SJCRH30 (cell line): ENCODE results near the gene SLC41A2. TPM values are rescaled to one million over a fixed set of nuclear protein-coding genes. Genes with fewer than 3 reads are reported as not detected.
"Not testable (repeated sequence)": the region's sequence is repeated elsewhere in the genome, so short reads cannot be mapped to it uniquely, and the experiment has no call there.

Experiments
- DNase-seq, 2 experiments: peaks; one replicate each; pipeline ENCODE4 v3.0.0-alpha.2; 2015 to 2020
- H3K27ac ChIP-seq: fragments of 250-450 bp; sonication (Bioruptor Pico); 2 replicates; pipeline ENCODE4 v1.5.1; 2020; ENCODE audit warnings: mild to moderate bottlenecking, moderate library complexity
- H3K27me3 ChIP-seq: fragments of 250-450 bp; sonication (Bioruptor Pico); 2 replicates; pipeline ENCODE4 v1.5.1; 2020; ENCODE audit warnings: mild to moderate bottlenecking, moderate library complexity
- H3K36me3 ChIP-seq: fragments of 250-450 bp; sonication (Bioruptor Pico); 2 replicates; pipeline ENCODE4 v1.5.1; 2020; ENCODE audit warnings: mild to moderate bottlenecking, moderate library complexity
- H3K4me1 ChIP-seq: fragments of 250-450 bp; sonication (Bioruptor Pico); 2 replicates; pipeline ENCODE4 v1.5.1; 2020; ENCODE audit warnings: mild to moderate bottlenecking, moderate library complexity
- H3K4me3 ChIP-seq: fragments of 250-450 bp; sonication (Bioruptor Pico); 2 replicates; pipeline ENCODE4 v1.5.1; 2020; ENCODE audit warnings: mild to moderate bottlenecking, moderate library complexity
- H3K9me3 ChIP-seq: fragments of 250-450 bp; sonication (Bioruptor Pico); replicated peaks from 2 replicates; pipeline ENCODE4 v1.5.1; 2020; ENCODE audit warnings: mild to moderate bottlenecking, moderate library complexity
- total RNA-seq: library from RNA; depleted of rRNA; stranded (reverse); fragments of >200 nt; shearing (Covaris generic); gene quantifications from 2 replicates; pipeline ENCODE4 v1.2.3, GENCODE V29; 2014; rRNA removed

SLC41A2 gene
- total RNA-seq, result 2.4 and 5.2 TPM in 2 replicates

GRCh38 chr12:104958001-104958804, at the start of gene SLC41A2:
SLC41A2 (minus strand) TSS chr12:104958290; CDS start chr12:104928527, 29,763 bp downstream.
- Histone ChIP-seq H3K4me1 (no peaks in the 10 kb centered on the region; the same call in 1 of the 2 replicates), H3K9me3 (no peaks in the 10 kb centered on the region), H3K36me3 (no peaks in the 10 kb centered on the region), H3K27ac (peak within 1 kb of the TSS; percentile 63), H3K4me3 (peak within 1 kb of the TSS; percentile 77), H3K27me3 (0 out of 2 replicates have a peak, but pooled peaks cover 4% of the 10 kb centered on the region)
- DNase-seq, result peak; percentile 71 to 75

GRCh38 chr12:105001476-105001875, 43.4 kb upstream of the SLC41A2 start:
- no peak for DNase-seq
- H3K27ac ChIP-seq, result no peak overlapping the region
- no peaks in the 10 kb centered on the region for H3K9me3 ChIP-seq
- no peaks in the 10 kb centered on the region for H3K27me3 ChIP-seq
- no peaks in the 10 kb centered on the region for H3K4me1 ChIP-seq
- H3K36me3 ChIP-seq, result peaks cover 19% of the 10 kb centered on the region
- no peak overlapping the region for H3K4me3 ChIP-seq

GRCh38 chr12:104999347-104999685, 41.2 kb upstream of the SLC41A2 start:
- H3K27me3 ChIP-seq, result no peaks in the 10 kb centered on the region
- no peak overlapping the region for H3K27ac ChIP-seq
- peaks cover 21% of the 10 kb centered on the region for H3K36me3 ChIP-seq
- no peak for DNase-seq
- H3K4me3 ChIP-seq, result no peak overlapping the region
- no peaks in the 10 kb centered on the region for H3K4me1 ChIP-seq
- H3K9me3 ChIP-seq, result no peaks in the 10 kb centered on the region

DNA sequence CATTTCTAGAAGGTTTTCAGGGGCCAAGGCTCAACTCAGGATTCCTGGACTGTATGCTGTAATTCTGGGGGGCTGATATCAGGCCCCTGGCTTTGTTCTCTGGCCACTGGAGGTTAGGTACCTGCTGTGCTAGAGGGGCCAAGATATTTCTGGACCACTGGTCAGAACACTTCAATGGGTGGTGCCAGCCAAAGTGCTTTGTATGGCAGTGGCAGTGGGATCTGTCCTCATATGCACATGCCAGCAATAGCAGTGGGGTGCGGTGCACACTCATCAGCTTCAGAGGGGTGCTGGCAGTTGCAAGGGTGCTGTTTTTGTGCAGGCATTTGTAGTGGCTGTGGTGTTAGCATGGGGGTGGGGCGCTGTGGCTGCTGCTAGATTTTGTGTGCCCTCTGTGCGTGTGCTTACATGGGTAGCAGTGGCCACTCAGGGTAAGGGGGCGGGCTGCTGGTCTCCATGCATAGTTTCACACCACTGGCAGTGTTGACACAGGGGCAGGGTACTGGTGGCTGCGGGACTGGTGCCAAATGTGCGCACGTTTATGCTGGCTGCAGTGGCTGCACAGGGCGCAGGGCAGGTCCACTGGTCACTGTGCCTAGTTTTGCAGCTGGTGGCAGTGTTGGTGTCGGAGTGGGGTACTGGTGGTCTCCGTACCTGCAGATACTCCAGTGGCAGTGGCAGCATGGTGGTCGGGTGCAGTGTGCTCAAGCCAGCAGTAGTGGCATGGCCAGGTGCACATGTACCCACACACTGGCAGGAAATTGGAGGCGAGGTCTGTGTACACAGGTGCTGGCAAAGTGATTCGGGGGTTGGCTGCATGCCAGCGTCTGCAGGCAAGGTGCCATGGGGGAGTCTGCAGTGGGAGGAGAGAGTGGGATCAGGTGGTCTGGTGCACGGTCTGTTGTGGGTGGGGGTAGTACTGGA, 40.6 kb upstream of the SLC41A2 start:
- Histone ChIP-seq H3K4me3 (no peak overlapping the region), H3K27me3 (no peaks in the 10 kb centered on the region), H3K9me3 (no peaks in the 10 kb centered on the region), H3K4me1 (no peaks in the 10 kb centered on the region), H3K36me3 (peaks cover 21% of the 10 kb centered on the region), H3K27ac (no peak overlapping the region)
- no peak for DNase-seq

DNA sequence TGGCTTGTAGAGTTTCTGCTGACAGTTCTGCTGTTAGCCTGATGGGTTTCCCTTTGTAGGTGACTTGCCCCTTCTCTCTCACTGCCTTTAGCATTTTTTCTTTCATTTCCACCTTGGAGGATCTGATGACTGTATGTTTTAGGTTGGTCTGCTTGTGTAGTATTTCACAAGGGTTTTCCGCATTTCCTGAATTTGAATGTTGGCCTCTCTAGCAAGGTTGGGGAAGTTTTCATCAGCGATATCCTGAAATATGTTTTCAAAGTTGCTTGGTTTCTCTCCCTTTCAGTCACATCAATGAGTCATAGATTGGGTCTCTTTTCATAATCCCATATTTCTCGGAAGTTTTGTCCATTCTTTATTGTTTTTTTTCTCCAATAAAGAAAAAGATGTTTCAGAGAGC, 39.5 kb upstream of the SLC41A2 start:
- H3K36me3 ChIP-seq, result peaks cover 18% of the 10 kb centered on the region
- DNase-seq, result no peak
- no peak overlapping the region for H3K4me3 ChIP-seq
- H3K27me3 ChIP-seq, result no peaks in the 10 kb centered on the region
- H3K4me1 ChIP-seq, result no peaks in the 10 kb centered on the region
- no peaks in the 10 kb centered on the region for H3K9me3 ChIP-seq
- no peak overlapping the region for H3K27ac ChIP-seq

DNA sequence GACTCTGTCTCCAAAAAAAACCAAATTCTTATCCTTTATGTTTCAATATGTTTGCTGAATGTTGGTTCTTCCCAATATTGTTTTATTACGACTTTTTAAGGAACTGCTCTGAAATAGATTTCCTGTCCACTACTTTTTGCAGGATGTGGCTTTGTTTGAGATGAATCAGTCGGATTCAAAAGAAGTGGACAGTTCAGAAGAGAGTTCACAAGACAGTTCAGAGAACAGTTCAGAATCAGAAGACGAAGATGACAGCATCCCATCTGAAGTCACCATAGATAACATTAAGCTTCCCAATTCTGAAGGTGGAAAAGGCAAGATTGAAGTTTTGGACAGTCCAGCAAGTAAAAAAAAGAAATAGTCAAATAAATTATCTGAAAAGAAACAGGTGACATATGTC, 36.2 kb upstream of the SLC41A2 start:
- Histone ChIP-seq H3K9me3 (no peaks in the 10 kb centered on the region; the same call in 1 of the 2 replicates), H3K36me3 (peaks cover 24% of the 10 kb centered on the region), H3K27ac (no peak overlapping the region), H3K4me1 (no peaks in the 10 kb centered on the region), H3K27me3 (no peaks in the 10 kb centered on the region), H3K4me3 (no peak overlapping the region)
- DNase-seq, result no peak

GRCh38 chr12:104991565-104992128, 33.6 kb upstream of the SLC41A2 start:
- Histone ChIP-seq H3K27ac (no peak overlapping the region), H3K9me3 (no peaks in the 10 kb centered on the region; the same call in 1 of the 2 replicates), H3K4me3 (no peak overlapping the region), H3K4me1 (peaks cover 8% of the 10 kb centered on the region; the same call in 1 of the 2 replicates), H3K27me3 (no peaks in the 10 kb centered on the region), H3K36me3 (peaks cover 35% of the 10 kb centered on the region)
- DNase-seq, result no peak

GRCh38 chr12:104990950-104991349, 32.9 kb upstream of the SLC41A2 start:
- Histone ChIP-seq H3K27ac (no peak overlapping the region), H3K36me3 (peaks cover 35% of the 10 kb centered on the region), H3K27me3 (no peaks in the 10 kb centered on the region), H3K4me3 (no peak overlapping the region), H3K9me3 (no peaks in the 10 kb centered on the region; the same call in 1 of the 2 replicates), H3K4me1 (peaks cover 8% of the 10 kb centered on the region; the same call in 1 of the 2 replicates)
- DNase-seq, result no peak

GRCh38 chr12:104986022-104986941, 28.2 kb upstream of the SLC41A2 start, which contains the start of gene NOPCHAP1:
NOPCHAP1 (plus strand) TSS chr12:104986316; CDS start chr12:104986353, 37 bp downstream.
- H3K9me3 ChIP-seq, result no peaks in the 10 kb centered on the region; the same call in 1 of the 2 replicates
- H3K4me1 ChIP-seq, result peaks cover 8% of the 10 kb centered on the region; the same call in 1 of the 2 replicates
- H3K4me3 ChIP-seq, result peak within 1 kb of the TSS; percentile 98
- H3K27ac ChIP-seq, result peak within 1 kb of the TSS; percentile 69
- peak; percentile 92 to 94 for DNase-seq
- peaks cover 25% of the 10 kb centered on the region for H3K36me3 ChIP-seq
- no peaks in the 10 kb centered on the region for H3K27me3 ChIP-seq

DNA sequence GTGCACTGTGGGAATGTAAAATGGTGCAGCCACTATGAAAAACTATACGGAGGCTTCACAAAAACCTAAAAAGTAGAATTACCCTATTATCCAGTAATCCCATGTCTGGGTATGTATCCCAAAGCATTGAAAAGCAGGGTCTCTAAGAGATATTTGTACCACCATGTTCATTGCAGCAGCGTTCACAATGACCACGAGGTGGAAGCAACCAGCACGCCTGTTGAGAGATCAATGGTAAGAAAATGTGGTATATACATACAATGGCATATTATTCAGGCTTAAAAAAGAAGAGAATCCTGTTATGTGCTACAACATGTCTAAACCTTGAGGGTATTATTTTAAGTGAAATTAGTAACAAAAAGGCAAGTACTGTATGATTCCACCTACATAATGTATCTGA, 27.1 kb upstream of the SLC41A2 start:
- H3K9me3 ChIP-seq, result no peaks in the 10 kb centered on the region; the same call in 1 of the 2 replicates
- H3K36me3 ChIP-seq, result peaks cover 18% of the 10 kb centered on the region
- no peak overlapping the region for H3K27ac ChIP-seq
- H3K27me3 ChIP-seq, result no peaks in the 10 kb centered on the region
- DNase-seq, result no peak
- peak overlapping the region; percentile 98; the same call in 1 of the 2 replicates for H3K4me3 ChIP-seq
- peaks cover 8% of the 10 kb centered on the region; the same call in 1 of the 2 replicates for H3K4me1 ChIP-seq

DNA sequence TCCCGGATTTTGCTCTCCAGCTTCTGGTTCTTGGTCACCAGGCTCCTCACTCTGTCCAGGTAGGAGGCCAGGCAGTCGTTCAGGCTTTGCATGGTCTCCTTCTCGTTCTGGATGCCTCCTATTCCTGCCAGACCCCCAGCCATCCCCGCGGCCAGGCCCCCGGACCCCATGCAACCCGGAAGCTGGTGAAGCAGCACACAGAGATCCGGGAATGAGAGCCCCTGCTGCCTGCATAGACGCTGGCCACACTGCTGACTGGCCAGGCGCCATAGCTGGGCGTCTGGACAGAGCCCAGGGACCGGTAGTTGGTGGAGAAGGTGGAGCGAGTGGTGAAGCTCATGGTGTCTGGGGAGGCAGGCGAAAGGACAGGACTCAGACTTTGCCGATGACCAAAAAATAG, 19.6 kb upstream of the SLC41A2 start:
- not testable (repeated sequence) for H3K36me3 ChIP-seq, H3K4me3 ChIP-seq, DNase-seq, H3K27ac ChIP-seq, H3K4me1 ChIP-seq, H3K9me3 ChIP-seq, H3K27me3 ChIP-seq

GRCh38 chr12:104976703-104977102, 18.6 kb upstream of the SLC41A2 start:
- Histone ChIP-seq H3K4me3 (no peak overlapping the region), H3K36me3 (no peaks in the 10 kb centered on the region), H3K27ac (no peak overlapping the region), H3K9me3 (no peaks in the 10 kb centered on the region), H3K27me3 (no peaks in the 10 kb centered on the region), H3K4me1 (no peaks in the 10 kb centered on the region)
- DNase-seq, result no peak

- Histone ChIP-seq H3K4me1 (no peaks in the 10 kb centered on the region), H3K4me3 (no peak overlapping the region), H3K27ac (no peak overlapping the region), H3K27me3 (no peaks in the 10 kb centered on the region), H3K36me3 (no peaks in the 10 kb centered on the region), H3K9me3 (no peaks in the 10 kb centered on the region)
- no peak for DNase-seq
Measured at GRCh38 chr12:104975587-104976343, 17.7 kb upstream of the SLC41A2 start.
